SIG-M5 treated with dmso at 0.1 percent for 504 hours (cell line): ENCODE measurements around the gene FBN2.

Experiments
- DNase-seq: peaks from one replicate; lab custom pipeline; 2025; ENCODE audit not compliant: unreplicated experiment; lab: John Stamatoyannopoulos, UW

Gene FBN2

GRCh38 chr5:128216285-128216684 lies 321.8 kb downstream of the FBN2 start:
- DNase-seq, result no peak

GRCh38 chr5:128213833-128214232 lies 324.2 kb downstream of the FBN2 start:
- no peak for DNase-seq

- peak; percentile 41 for DNase-seq
These were observed 324.7 kb downstream of the FBN2 start for GRCh38 chr5:128213340-128213739.

- DNase-seq, result no peak
These were observed 325.7 kb downstream of the FBN2 start for GRCh38 chr5:128212191-128212806.

- no peak for DNase-seq
These were observed 329.6 kb downstream of the FBN2 start for GRCh38 chr5:128208436-128208835.
